Measurements from ENCODE around the gene DARS2.

DNA sequence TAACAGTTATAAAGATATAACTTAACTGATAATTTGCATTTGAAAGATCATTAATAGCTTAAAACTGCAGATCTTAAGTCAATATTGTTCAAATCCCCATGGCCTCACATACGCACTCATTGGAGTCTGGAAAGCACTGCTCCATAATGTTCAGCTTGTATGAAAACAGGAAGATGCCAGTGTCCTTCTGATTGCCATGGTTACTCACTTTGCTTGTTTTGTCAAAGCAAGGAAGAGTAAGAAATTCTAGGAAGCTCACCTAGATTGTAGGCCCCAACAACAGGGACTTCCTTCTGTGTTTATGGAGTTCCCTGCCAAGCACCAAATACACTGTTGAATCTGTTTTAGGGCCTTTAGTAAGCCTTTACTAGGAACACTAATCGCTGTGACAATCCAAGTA, 32.4 kb downstream of the DARS2 start:
- TF ChIP-seq POLR2A (IDR thresholded peaks at IDR 0.05; ENCODE audit: low read depth, low read length) (peak; percentile 10; the same call in 1 of the 2 replicates), POLR2AphosphoS5 (IDR thresholded peaks at IDR 0.05; ENCODE audit: low read depth, low read length) (no peak), TAF1 (IDR thresholded peaks at IDR 0.05; ENCODE audit: low read depth, low read length) (no peak)

All from GM12891 (cell line).